ENCODE measurements around the gene LMBR1.

- no peak for TF ChIP-seq EZH2 (IDR thresholded peaks at IDR 0.05)
- TF ChIP-seq POLR2AphosphoS5 (IDR thresholded peaks at IDR 0.05; ENCODE audit: borderline replicate concordance, low read depth, low read length) = no peak
Observed at GRCh38 chr7:156764016-156764669, 128.8 kb downstream of the LMBR1 start.

All from SK-N-MC (cell line).